GM19025 (cell line): ENCODE measurements around the gene QSOX2.

Source experiments
- ATAC-seq: cut with Tn5 transposase; IDR thresholded peaks from one replicate; pipeline ENCODE4 v1.9.1; 2021; ENCODE audit warnings: mild to moderate bottlenecking, low read depth, moderate library complexity; ENCODE audit not compliant: unreplicated experiment

QSOX2 gene

DNA sequence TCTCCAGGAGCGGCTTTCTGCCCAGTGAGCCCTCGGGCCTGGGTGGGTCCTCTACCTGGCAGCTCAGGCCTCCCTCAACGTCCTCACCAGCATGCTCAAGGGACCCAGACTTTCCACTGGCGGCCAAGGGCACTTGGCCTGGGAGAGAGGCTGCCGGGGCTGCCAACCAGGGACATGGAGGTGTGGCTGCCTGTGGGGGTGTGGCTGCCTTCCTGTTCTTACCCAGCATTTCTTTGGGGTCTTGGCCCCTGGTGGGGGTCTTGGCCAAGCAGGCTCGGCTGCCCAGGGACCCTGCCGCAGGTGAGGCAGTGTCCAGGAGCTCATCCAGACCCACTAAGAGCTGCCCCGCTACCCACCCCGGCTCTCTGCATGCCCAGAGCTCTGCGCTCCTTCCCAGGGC, 7.2 kb upstream of the QSOX2 start:
- no peak for ATAC-seq

DNA sequence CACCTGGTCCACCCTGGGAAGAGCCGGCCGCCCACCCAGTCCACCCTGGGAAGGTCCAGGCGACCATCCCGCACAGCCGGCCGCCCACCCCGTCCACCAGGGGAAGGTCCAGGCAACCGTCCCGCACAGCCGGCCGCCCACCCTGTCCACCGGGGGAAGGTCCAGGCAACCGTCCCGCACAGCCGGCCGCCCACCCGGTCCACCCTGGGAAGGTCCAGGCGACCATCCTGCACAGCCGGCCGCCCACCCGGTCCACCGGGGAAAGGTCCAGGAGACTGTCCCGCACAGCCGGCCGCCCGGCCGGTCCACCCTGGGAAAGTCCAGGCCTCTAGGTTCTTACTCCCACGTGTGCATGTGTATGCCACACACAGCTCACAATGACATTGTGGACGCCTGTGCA, 6.7 kb upstream of the QSOX2 start:
- ATAC-seq = no peak

DNA sequence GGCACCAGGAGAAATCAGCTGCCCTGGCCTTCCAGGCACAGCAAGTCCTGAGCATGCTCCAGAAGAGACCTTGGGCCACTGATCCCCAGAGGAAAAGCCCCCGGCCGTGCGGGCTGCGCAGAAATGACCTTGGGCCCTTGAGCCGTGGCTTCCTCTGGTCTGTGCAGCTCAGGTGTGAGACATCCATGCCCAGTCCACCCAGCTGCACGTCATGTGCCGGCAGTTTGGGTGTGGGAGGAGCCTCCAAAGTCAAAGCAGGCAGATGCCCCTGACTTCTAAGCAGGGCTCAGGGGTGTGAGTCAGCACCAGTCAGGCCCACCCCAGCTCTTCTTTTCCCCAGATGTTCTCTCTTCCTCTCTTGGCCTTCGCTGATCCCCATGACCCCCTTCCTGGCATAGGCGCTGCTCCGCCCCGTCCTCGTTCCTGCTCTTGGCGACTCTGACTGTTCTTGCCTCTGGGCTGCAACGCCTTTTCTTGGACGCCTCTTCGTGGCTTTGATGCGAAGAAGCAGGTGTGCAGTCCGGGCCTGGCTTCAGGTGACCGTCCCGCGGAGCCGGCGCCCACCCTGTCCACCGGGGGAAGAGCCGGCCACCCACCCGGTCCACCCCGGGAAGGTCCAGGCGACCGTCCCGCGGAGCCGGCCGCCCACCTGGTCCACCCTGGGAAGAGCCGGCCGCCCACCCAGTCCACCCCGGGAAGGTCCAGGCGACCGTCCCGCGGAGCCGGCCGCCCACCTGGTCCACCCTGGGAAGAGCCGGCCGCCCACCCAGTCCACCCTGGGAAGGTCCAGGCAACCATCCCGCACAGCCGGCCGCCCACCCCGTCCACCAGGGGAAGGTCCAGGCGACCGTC, 5.9 kb upstream of the QSOX2 start:
- no peak for ATAC-seq

DNA sequence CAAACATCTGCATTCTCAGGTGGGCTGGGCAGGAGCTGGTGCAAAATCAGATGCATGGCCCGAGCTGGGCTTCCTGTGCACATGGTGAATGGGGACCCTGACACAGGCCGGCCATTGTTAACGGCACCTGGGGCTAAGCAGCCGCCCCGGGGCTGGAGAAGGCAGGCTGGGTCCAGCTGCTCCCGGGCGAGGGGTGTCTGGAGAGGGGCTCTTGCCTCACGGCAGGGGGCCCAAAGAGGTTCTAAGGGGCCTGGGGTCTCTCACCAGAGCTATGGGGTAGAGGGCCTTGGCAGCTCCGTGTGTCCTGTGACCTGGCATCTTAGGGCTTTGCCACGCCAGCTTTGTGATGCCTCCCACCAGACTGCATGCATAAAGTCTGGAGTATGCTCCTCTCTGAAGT, 5.1 kb upstream of the QSOX2 start:
- ATAC-seq = no peak

DNA sequence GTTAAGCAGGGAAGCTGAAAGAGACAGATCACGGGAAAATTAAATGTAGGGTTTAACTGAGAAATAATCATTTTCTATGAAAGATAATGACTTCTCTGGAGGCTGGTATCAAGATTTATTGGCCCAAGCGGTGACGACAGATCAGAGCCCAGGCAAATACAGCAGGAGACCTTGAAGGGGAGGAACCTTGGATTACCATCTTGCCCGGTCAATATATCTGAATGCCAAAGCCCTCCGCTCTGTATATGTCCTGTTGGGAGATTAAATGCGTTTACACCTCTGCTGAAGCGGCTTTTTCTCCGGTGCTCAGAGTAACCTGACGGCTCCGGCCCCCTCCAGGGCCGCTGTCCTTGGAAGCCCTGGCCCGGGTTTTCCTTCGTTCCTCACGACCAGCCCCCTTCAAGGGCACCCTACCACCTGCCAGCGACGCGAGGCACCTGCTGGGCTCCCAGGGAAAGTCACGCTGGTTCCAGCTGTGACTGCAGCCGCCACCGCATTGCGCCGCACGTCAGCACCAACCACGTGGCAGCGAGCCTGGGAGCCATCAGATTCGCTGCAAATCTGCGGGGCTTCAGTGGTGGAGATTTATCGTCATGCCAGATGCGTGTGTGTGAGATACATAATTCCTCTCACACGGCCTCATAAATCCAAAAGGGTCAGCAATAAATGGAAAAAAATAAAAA, 4.4 kb upstream of the QSOX2 start:
- ATAC-seq = no peak

DNA sequence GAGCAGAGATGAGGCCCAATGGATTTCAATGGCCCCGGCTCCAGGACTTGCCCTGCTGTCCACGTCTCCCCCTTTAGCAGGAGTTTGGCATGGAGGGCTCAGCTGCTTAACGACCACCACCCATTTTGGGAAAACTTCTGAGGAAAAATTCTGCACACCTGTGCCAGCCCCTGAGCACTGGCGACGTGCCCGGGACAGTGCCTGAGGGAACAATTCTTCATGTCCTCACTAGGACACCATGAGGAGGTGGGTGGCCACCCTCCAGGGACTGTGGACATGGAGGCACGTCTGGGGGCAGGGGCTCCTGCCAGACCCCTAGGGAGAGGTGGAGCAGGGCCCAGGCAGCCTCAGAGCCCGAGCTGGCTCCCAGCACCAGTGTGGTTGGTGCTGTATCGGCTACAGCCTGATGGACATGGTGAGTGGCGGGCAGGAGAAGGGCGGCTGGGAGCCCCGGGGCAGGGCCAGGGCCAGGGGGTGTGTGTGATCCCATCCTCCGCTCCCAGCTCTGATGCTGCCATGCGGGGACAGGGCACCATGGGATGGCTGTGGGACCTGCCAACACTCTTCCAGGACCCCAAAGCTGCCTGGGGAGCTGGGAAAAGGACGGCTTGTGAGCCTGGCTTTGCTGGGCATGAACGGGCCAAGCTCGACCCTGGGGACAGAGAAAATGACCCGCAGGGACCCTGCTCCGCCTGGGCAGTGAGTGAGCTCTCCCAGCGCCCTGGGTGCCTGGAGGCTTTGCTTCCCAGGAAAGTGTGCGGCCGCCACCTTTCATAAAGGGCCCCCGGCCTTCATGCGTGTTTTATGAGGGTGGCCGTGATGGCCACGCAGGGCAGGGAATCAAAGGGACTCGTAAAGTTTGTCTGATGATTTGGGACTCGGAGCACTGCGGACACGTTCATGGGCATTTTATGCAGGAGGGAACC, 3.6 kb upstream of the QSOX2 start:
- no peak for ATAC-seq

DNA sequence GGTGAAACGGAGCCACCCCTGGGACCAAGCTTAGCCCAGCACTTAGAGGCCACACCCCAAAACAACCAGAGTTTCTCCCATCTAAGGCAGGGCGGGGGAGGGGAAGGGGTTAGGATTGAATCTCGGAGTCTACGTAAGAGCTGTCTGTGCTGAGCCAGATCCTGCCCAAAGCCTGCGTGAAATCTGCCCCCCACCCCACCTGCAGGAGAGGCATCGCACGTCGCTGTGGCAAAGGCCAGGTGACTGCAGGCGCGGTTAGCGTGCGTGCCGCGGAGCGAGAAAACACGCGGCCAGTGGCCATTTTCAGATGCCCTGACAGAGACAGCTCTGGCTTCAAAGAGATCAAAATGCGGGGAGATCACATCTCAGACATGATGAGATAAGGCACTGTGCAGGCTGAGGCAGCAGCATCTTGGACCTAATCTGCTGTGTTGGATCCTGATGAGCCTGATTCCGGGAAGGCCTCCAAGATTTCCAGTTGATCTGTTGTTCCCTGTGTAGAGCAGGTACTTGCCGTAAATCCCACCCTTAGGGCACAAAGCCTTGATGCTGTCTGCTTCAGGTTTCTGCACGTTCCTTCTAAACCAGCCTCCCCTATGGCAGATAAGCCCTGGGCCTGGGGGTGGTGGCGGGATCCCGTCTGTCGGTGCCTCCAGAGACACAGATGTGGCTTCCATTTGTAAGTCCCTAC, 2.5 kb upstream of the QSOX2 start:
- ATAC-seq = no peak

DNA sequence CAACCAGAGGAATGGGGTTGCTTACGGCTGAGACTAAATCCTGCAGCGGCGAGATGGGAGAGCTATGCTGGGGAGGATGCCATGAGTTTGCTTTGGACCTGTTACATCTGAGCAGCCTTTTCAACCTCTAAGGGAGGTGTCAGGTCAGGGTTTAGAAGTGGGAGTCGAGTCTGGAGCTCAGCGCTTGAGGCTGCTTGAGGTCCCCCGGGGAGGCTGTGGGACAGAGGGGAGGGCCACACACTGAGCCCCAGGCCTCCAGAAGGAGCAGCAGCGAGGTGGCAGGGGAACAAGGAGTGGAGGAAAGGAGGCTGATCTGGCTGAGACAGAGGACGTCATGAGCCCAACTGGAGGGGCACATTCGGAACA, 1.9 kb upstream of the QSOX2 start:
- ATAC-seq = no peak

DNA sequence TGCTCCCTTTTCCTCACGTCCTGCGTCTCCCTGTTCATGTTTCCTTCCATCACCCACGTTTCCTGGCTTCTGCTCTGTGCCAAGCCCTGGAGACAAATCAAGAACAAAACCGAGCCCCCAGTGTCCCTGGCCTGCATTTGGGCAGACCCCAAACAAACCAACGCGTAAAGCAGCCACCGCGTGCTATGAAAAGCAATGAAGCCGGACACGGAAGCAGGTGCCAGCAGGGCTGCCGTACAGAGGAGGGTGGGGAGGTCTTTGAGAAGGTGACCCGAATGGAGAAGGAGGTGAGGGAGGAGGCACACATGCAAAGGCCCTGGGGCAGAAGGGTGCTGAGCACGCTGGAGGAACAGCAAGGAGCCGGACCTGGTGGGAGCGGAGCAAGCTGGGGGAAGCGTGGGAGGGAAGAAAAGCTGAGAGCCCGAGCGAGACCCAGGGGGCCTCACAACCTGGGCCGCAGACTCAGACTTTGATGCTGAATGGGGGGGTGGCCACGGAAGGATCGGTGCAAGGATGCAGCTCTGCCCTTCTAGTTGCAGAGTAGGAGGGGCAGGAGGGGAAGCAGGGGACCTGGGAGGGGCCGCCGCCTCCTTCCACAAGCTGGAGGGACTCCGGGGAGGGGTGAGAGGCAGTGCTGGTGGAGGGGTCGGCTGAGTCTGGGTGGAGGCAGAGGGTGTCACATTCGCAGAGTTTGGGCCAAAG, 1.4 kb upstream of the QSOX2 start:
- no peak for ATAC-seq

DNA sequence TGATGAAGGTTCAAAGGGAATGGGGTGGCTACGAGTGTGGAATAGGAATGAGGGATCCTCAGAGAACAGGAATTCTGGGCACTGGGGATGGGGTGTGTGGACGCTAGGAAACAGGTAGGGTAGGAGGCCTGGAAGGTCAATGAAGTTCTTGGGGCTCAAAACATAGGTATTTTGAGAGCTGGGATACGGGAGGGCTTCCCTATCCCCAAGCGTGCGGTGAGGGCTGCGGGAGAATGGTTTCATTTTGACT, 718 bp downstream of the QSOX2 start:
- no peak for ATAC-seq

DNA sequence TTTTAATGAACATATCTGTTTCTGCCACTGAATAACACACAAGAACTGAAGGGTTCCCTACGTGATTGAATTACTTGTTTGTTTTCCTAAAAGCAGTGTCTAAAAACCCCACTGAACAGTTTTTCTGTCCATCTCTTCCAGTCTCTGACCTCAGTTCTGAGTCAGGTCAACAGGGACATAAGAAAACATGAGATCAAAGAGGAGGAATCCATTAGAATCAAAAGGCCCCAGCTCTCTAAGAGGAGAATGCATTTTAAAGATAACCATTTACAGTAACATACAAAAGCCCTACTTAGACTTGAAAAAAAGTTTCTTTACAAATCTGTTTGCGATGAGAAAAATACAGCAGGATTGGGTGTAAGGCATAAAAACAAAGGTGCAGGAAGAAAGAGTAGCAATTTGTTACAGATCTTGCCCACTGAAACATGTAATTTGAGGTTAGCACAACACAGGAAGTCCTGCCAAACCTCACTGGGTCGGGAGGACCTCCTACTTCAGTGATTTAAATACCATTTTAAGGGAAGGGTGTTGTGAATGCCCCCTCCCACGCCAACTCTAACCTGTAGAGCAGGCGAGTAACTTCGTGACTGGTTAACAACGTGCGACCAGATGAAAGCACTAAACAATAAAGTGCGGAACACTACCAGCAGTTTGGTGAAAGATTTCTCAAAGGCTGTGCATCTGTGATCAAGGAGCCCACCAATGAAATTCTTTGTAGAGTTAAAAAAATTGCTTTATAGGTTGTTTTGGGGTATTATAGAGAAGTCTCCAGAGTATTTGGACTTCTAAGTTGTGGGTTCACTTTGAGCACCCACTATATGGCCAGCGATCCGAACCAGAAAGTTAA, 1.3 kb downstream of the QSOX2 start:
- no peak for ATAC-seq

DNA sequence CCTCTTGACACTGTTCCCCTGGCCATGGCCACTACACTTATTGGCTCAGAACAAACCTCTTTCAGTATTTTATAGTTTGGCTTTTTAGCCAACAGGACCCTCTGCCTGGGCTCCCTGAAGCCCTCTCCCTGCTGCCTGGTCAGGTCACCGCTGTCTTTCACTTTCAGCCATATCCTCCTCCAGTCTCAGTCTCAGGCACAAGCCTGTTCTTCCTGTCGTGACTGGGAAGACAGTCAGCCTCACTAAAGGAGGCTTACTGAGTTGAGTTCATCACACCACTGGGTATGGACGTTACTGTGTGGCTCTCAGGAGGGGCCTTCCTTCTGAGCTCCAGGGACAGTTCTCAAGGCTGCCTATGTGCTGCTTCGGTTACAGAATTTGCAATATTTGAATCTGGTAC, 2.0 kb downstream of the QSOX2 start:
- ATAC-seq = no peak

DNA sequence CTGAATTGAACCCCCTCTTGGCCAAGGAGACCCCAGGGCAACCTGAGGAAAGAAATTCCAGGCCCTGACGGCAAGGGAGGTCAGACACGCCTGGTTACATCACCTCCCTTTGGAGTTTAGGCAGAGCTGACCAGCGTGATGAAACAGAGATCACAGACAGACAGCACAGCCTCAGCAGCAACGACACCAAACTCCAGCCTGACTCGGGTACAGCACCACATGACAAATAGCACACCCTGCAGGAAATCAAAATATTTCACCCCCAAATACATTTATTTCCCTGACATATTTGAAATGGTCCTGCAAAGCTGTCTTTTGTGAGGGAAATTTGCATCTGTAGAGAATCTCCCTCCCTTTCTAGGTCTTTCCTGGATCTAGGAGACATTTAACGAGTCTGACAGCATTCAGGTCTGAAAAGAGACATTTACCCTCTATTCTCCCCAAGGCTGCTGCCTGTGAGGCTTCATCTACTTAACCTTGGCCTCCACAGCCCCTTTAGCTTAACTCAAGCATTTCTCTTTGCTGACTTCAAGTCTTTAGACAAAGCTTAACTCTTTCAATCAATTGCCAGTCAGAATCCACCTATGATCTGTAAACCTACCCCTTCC, 2.6 kb downstream of the QSOX2 start:
- ATAC-seq = no peak

DNA sequence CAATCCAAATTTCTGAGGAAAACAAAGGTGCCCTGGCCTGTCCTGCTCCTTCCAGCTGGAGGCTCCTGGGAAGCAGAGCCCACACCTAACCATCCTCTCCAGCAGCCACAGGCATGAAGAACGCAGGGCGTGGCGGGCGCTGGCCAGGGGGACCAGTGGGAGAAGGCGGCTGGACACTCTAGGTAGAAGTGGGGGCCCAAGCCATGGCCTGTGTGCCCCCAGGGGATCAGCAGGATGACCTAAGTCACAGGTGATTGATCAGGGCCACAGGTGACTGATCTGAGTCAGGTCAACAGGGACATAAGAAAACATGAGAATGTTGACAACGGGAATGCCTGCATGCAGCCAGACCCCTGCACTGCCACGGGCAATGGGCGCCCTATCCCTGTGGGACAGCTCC, 3.4 kb downstream of the QSOX2 start:
- ATAC-seq = no peak

DNA sequence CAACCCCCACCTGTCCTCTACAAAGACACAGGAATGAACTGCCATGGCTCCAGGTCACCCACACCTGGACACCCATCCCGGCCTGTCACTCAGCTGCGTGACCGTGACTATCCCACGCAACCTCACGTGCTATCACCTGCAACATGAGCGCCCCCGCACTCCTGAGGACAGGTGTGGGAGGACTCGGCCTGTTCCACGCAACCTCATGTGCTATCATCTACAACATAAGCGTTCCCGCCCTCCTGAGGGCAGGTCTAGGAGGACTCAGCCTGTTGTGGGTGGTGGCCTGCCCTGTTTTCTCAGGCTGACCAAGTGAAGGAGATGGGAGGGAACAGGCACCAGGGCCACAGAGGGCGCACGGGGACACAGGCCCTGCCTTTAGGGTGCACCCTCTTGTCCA, 4.1 kb downstream of the QSOX2 start:
- ATAC-seq = no peak

DNA sequence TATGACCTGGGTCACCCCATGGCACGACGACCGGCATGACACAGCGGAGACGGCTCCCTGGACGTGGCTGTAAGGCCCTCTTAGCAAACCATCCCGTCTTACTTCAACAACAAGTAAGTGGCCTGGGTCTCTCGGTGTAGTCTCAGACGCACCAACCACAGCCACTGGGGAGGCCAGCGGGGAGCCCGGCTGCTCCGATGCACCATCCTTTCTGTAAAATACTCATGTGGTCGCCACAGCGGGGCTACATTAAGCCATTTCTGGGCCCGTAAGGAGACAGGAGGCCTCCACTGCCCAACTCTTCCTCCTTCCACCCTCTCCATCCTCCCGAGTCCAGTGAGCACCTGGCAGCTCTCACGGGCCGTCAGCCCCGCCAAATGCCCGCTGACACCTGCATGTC, 4.7 kb downstream of the QSOX2 start:
- no peak for ATAC-seq

DNA sequence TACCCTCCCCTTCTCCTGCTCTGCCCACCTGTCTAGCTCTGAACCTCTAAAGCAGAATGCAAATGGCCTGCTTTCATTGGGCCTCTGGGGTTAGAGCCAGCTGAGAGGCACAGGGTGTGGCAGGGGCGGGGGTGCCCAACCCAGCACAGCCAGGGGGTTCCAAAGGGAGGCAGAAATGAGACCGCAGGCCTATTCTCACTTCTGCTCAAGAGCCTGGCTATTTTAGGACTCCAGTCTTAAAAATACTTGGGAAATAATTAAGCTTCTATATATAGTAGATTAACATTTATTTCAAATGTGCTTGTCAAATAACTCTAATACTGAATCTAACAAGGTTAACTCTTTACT, 5.7 kb downstream of the QSOX2 start:
- no peak for ATAC-seq

DNA sequence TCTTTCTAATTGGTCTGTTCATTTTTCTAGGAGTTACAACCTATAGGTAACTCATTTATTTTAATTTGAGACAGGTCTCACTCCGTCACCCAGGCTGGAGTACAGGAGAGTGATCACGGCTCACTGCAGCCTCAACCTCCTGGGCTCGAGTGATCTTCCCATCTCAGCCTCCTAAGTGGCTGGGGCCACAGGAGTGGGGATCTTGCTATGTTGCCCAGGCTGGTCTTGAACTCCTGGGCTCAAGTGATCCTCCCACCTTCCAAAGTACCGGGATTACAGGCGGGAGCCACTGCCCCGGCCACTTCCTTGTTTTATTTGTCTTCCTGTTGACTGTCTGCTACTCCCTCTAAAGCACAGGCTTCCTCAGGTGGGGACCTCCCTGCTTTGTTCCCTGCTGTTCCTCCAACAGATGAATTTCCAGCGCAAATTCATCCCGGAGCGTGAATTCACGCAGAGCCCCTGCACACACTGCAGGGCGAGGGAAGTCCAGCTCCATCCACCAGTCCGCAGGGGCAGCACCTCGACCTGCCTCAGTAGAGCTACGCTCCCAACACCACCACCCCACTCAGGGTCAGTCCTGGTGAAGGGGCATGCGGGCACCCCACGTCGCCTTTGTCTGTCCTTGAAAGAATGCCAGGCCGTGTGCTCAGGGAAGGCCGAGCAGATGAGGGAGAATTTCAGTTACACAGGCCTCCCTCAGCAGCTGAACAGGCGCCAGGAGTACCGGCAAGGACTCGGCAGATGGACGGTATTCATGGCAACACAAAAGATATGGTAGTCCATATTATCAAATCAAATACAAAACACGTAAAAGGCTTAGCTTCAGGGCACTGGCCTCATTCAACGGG, 6.3 kb downstream of the QSOX2 start:
- no peak for ATAC-seq
